SK-N-SH treated with all-trans-retinoic acid at 6 μM for 48 hours (cell line): Measurements from ENCODE around the gene RASAL2.

ENCODE experiments used
- ATAC-seq: fragments of 200-7000 bp; cut with Tn5 transposase; 3 replicates; pipeline ENCODE4 v1.9.1; 2020; ENCODE audit warnings: mild to moderate bottlenecking, moderate library complexity
- ARNTL ChIP-seq: fragments of 450-650 bp; formaldehyde crosslinking; IDR thresholded peaks from 2 replicates; pipeline ENCODE4 v1.5.0; 2020; ENCODE audit warnings: low read depth, mild to moderate bottlenecking, moderate library complexity, borderline replicate concordance
- BACH2 ChIP-seq: fragments of 250-450 bp; sonication (Bioruptor Pico); IDR thresholded peaks from 2 replicates; pipeline ENCODE4 v1.9.0; 2021; ENCODE audit warnings: mild to moderate bottlenecking, borderline replicate concordance
- CSDC2 ChIP-seq: fragments of 250-450 bp; sonication (Bioruptor Pico); IDR thresholded peaks from 2 replicates; pipeline ENCODE4 v1.5.0; 2020; ENCODE audit warnings: mild to moderate bottlenecking, moderate library complexity
- CSRNP3 ChIP-seq: fragments of 250-450 bp; sonication (Bioruptor Pico); IDR thresholded peaks from 2 replicates; pipeline ENCODE4 v1.5.1; 2021; ENCODE audit warnings: mild to moderate bottlenecking, moderate library complexity
- GLIS3 ChIP-seq: fragments of 250-450 bp; sonication (Bioruptor Pico); IDR thresholded peaks from 2 replicates; pipeline ENCODE4 v1.5.0; 2020; ENCODE audit warnings: mild to moderate bottlenecking, moderate library complexity
- ISL1 ChIP-seq: fragments of 250-450 bp; sonication (Bioruptor Pico); IDR thresholded peaks from 2 replicates; pipeline ENCODE4 v2.1.2; 2022; ENCODE audit warnings: mild to moderate bottlenecking, moderate library complexity
- OSR1 ChIP-seq: fragments of 250-450 bp; sonication (Bioruptor Pico); IDR thresholded peaks from 2 replicates; pipeline ENCODE4 v1.8.0; 2022; ENCODE audit warnings: moderate library complexity, mild to moderate bottlenecking, inconsistent platforms
- PATZ1 ChIP-seq: fragments of 250-450 bp; sonication (Bioruptor Pico); IDR thresholded peaks from 2 replicates; pipeline ENCODE4 v1.8.0; 2020; ENCODE audit warnings: mild to moderate bottlenecking, moderate library complexity, borderline replicate concordance
- POU6F1 ChIP-seq: fragments of 250-450 bp; sonication (Bioruptor Pico); IDR thresholded peaks from 2 replicates; pipeline ENCODE4 v1.8.0; 2021; ENCODE audit warnings: low read depth, mild to moderate bottlenecking, moderate library complexity, borderline replicate concordance
- RARB ChIP-seq: fragments of 250-450 bp; sonication (Bioruptor Pico); IDR thresholded peaks from 2 replicates; pipeline ENCODE4 v1.8.0; 2021; ENCODE audit warnings: mild to moderate bottlenecking, moderate library complexity
- SNAI2 ChIP-seq: fragments of 250-450 bp; sonication (Bioruptor Pico); IDR thresholded peaks from 2 replicates; pipeline ENCODE4 v1.5.0; 2020; ENCODE audit warnings: mild to moderate bottlenecking, moderate library complexity
- TCF4 ChIP-seq: fragments of 250-450 bp; sonication (Bioruptor Pico); IDR thresholded peaks from 2 replicates; pipeline ENCODE4 v1.8.0; 2021; ENCODE audit warnings: mild to moderate bottlenecking, moderate library complexity, borderline replicate concordance
- TOX ChIP-seq: fragments of 250-450 bp; sonication (Bioruptor Pico); IDR thresholded peaks from 2 replicates; pipeline ENCODE4 v1.8.0; 2021; ENCODE audit warnings: mild to moderate bottlenecking, moderate library complexity, borderline replicate concordance
- TSHZ2 ChIP-seq: fragments of 250-450 bp; sonication (Bioruptor Pico); IDR thresholded peaks from 2 replicates; pipeline ENCODE4 v1.5.0; 2020; ENCODE audit warnings: mild to moderate bottlenecking, moderate library complexity
- ZC3H10 ChIP-seq: fragments of 250-450 bp; sonication (Bioruptor Pico); IDR thresholded peaks from 2 replicates; pipeline ENCODE4 v1.5.1; 2021; ENCODE audit warnings: mild to moderate bottlenecking, moderate library complexity
- ZFP3 ChIP-seq: fragments of 250-450 bp; sonication (Bioruptor Pico); IDR thresholded peaks from 2 replicates; pipeline ENCODE4 v1.5.0; 2020; ENCODE audit warnings: mild to moderate bottlenecking, moderate library complexity
- ZFP30 ChIP-seq: fragments of 450-650 bp; formaldehyde crosslinking; IDR thresholded peaks from 2 replicates; pipeline ENCODE4 v1.5.0; 2022; ENCODE audit warnings: mild to moderate bottlenecking, moderate library complexity
- ZNF565 ChIP-seq: fragments of 450-650 bp; formaldehyde crosslinking; conservative IDR thresholded peaks from 2 replicates; pipeline ENCODE4 v1.5.0; 2020; ENCODE audit warnings: low read depth, mild to moderate bottlenecking, moderate library complexity
- ZNF8 ChIP-seq: fragments of 450-650 bp; formaldehyde crosslinking; IDR thresholded peaks from 2 replicates; pipeline ENCODE4 v1.5.0; 2020; ENCODE audit warnings: mild to moderate bottlenecking, moderate library complexity

RASAL2 gene

GRCh38 chr1:178379807-178380206 lies 285.9 kb downstream of the RASAL2 start:
- ATAC-seq: no peak
- TF ChIP-seq TCF4 (CRISPR knock-in tag): no peak
- TF ChIP-seq CSRNP3 (CRISPR knock-in tag): no peak
- TF ChIP-seq, all 23 proteins: peak for 0

- TF ChIP-seq ZC3H10 (no peak), TSHZ2 (no peak)
- no peak for ATAC-seq
Measured at GRCh38 chr1:178382372-178382771, 288.5 kb downstream of the RASAL2 start.

- no peak for TF ChIP-seq PATZ1 (CRISPR knock-in tag)
- no peak for TF ChIP-seq BACH2 (CRISPR knock-in tag)
- TF ChIP-seq ZFP30 (CRISPR knock-in tag): no peak
- no peak for ATAC-seq
Measured at GRCh38 chr1:178385662-178386061, 291.8 kb downstream of the RASAL2 start.

GRCh38 chr1:178388418-178389145 lies 294.7 kb downstream of the RASAL2 start:
- TF ChIP-seq POU6F1 (no peak), ARNTL (CRISPR knock-in tag) (no peak), ZFP30 (CRISPR knock-in tag) (no peak), GLIS3 (CRISPR knock-in tag) (no peak), CSRNP3 (CRISPR knock-in tag) (no peak), ISL1 (CRISPR knock-in tag) (no peak)
- peak; percentile 85 for ATAC-seq

GRCh38 chr1:178389441-178389840 lies 295.5 kb downstream of the RASAL2 start:
- peak; percentile 72 for ATAC-seq
- TF ChIP-seq OSR1 (CRISPR knock-in tag) (no peak), TSHZ2 (no peak), TOX (no peak), GLIS3 (CRISPR knock-in tag) (no peak), RARB (CRISPR knock-in tag) (no peak), ZNF565 (CRISPR knock-in tag) (no peak), CSDC2 (CRISPR knock-in tag) (no peak), SNAI2 (CRISPR knock-in tag) (no peak), ISL1 (CRISPR knock-in tag) (no peak), PATZ1 (CRISPR knock-in tag) (no peak), ZNF8 (CRISPR knock-in tag) (no peak), ZFP3 (CRISPR knock-in tag) (no peak)
